GM12878 (cell line): ENCODE results near the gene PTPRQ.

ENCODE experiments used
- EP300 ChIP-seq, 2 experiments: fragments of 150-350 bp in 1 of 2; IDR thresholded peaks; 2 replicates each; pipeline ENCODE4 v1.6.1; 2011 to 2012; ENCODE audit warnings: low read depth in 2 of 2, low read length in 2 of 2, borderline replicate concordance in 1 of 2, improper control_type of control experiment in 1 of 2, inconsistent platforms in 1 of 2; ENCODE audit not compliant: control insufficient read depth in 1 of 2
- TF ChIP-seq, protein P1 (sequence below), 3 experiments: IDR thresholded peaks in 2 of 3; conservative IDR thresholded peaks in 1 of 3; 2 replicates each; pipeline ENCODE4 v1.5.1; 2011; ENCODE audit warnings: low read depth in 3 of 3, low read length in 3 of 3, mild to moderate bottlenecking in 3 of 3, control low read depth in 2 of 3, moderate library complexity in 2 of 3, inconsistent platforms in 1 of 3, mixed read lengths in 1 of 3; ENCODE audit not compliant: control insufficient read depth in 2 of 3, insufficient read depth in 1 of 3; ENCODE audit errors: extremely low read depth in 1 of 3

DNA sequence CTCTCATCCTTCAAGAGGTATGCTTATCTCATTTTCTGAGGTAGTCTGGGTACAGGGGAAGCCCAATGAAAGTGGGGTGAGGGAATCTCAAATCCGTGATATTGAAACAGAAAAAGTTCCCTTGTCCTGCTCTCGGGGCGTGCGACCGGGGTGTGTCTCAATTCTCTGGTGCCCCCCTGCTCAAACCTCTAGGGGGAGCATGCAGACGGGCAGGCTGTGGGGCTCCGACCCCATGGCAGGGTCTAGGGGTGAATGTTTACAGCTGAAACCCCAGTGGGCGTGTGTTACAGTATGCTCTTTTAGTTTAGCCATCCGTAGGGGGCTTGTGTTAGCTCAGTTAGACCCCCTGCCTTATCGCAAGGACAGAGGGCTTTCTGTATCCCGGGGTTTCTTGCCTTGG lies 68.7 kb downstream of the PTPRQ start:
- TF ChIP-seq, protein P1, sequence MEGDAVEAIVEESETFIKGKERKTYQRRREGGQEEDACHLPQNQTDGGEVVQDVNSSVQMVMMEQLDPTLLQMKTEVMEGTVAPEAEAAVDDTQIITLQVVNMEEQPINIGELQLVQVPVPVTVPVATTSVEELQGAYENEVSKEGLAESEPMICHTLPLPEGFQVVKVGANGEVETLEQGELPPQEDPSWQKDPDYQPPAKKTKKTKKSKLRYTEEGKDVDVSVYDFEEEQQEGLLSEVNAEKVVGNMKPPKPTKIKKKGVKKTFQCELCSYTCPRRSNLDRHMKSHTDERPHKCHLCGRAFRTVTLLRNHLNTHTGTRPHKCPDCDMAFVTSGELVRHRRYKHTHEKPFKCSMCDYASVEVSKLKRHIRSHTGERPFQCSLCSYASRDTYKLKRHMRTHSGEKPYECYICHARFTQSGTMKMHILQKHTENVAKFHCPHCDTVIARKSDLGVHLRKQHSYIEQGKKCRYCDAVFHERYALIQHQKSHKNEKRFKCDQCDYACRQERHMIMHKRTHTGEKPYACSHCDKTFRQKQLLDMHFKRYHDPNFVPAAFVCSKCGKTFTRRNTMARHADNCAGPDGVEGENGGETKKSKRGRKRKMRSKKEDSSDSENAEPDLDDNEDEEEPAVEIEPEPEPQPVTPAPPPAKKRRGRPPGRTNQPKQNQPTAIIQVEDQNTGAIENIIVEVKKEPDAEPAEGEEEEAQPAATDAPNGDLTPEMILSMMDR (IDR thresholded peaks at IDR 0.05 in 2 of 3, conservative IDR thresholded peaks at IDR 0.05 in 1 of 3; ENCODE audit: control insufficient read depth in 2 of 3, extremely low read depth in 1 of 3, insufficient read depth in 1 of 3, low read depth in 3 of 3, low read length in 3 of 3): no peak; a peak in 1 of 6 replicates
- no peak for TF ChIP-seq EP300 (IDR thresholded peaks at IDR 0.05; ENCODE audit: borderline replicate concordance in 1 of 2, control insufficient read depth in 1 of 2, low read depth in 2 of 2, low read length in 2 of 2)
